HCT116 (cell line): ENCODE data around the gene TWF2. TPM values are rescaled to one million over a fixed set of nuclear protein-coding genes. Genes with fewer than 3 reads are reported as not detected.

ENCODE experiments used
- ATAC-seq: fragments of 200-7000 bp; cut with Tn5 transposase; 2 replicates; pipeline ENCODE4 v1.9.1; 2020; ENCODE audit warnings: mild to moderate bottlenecking, moderate library complexity
- BruUV-seq: library from RNA; stranded (reverse); fragments of 400-500 nt; replicated peaks from 2 replicates; lab custom pipeline; 2021; lab: Mats Ljungman, UMichigan
- CTCF ChIA-PET: fragments of 300-600 bp; sonication (Branson Sonifier 250); formaldehyde crosslinking; loops from one replicate; lab custom pipeline; 2021; ENCODE audit warnings: antibody characterized with exemption; lab: Charles Lee
- POLR2A ChIA-PET: fragments of 300-600, 350-600 bp; sonication (Branson Sonifier 250); formaldehyde crosslinking; loops from one replicate; lab custom pipeline; 2021; ENCODE audit warnings: antibody characterized with exemption; lab: Charles Lee
- RAD21 ChIA-PET, 2 experiments: fragments of 300-600 bp; sonication (Branson Sonifier 250); formaldehyde crosslinking; loops; one replicate each; lab custom pipeline; 2023; ENCODE audit warnings: low total read pairs in 2 of 2; ENCODE audit not compliant: uncharacterized antibody in 2 of 2, unreplicated experiment in 2 of 2, low non-redundant PET in 1 of 2; lab: Charles Lee
- DNase-seq: peaks from one replicate; pipeline ENCODE4 v3.0.0-alpha.2; 2010; ENCODE audit warnings: low read depth, low spot score
- H2AFZ ChIP-seq: fragments of 200-600 bp; shearing (Covaris generic), sonication (generic); 2 replicates; pipeline ENCODE4 v1.6.1; 2017; ENCODE audit warnings: low read depth, mixed run types, mixed read lengths, antibody characterized with exemption, low read length; ENCODE audit not compliant: poor library complexity, severe bottlenecking
- H3K27ac ChIP-seq: 2 replicates; pipeline ENCODE4 v1.5.1; 2012; ENCODE audit warnings: low read depth, low read length
- H3K27me3 ChIP-seq: fragments of 200-600 bp; sonication (generic); 2 replicates; pipeline ENCODE4 v1.6.1; 2016; ENCODE audit warnings: mixed run types, low read length, mixed read lengths; ENCODE audit not compliant: insufficient read depth
- H3K36me3 ChIP-seq, 2 experiments: fragments of 200-500 bp in 1 of 2; fragments of 200-600 bp in 1 of 2; sonication (Bioruptor generic) in 1 of 2; sonication (generic) in 1 of 2; 2 replicates each; pipeline versions ENCODE4 v1.5.1 to v1.6.1; 2014 to 2016; ENCODE audit warnings: low read length in 2 of 2, inconsistent platforms in 1 of 2, mixed read lengths in 1 of 2, mixed run types in 1 of 2; ENCODE audit not compliant: insufficient read depth in 2 of 2, control insufficient read depth in 1 of 2
- H3K4me1 ChIP-seq, 2 experiments: fragments of 200-600 bp in 1 of 2; sonication (generic) in 1 of 2; 2 replicates each; pipeline versions ENCODE4 v1.5.1 to v1.6.1; 2012 to 2017; ENCODE audit warnings: low read length in 2 of 2, inconsistent platforms in 1 of 2, mild to moderate bottlenecking in 1 of 2, mixed read lengths in 1 of 2, mixed run types in 1 of 2, moderate library complexity in 1 of 2; ENCODE audit not compliant: insufficient read depth in 2 of 2, control insufficient read depth in 1 of 2
- H3K4me2 ChIP-seq: fragments of 200-600 bp; sonication (generic); 2 replicates; pipeline ENCODE4 v1.6.1; 2017; ENCODE audit warnings: mixed run types, low read length, mixed read lengths
- H3K4me3 ChIP-seq, 2 experiments: fragments of 200-600 bp in 1 of 2; sonication (generic) in 1 of 2; replicated peaks in 1 of 2; 2 replicates each; pipeline ENCODE4 v1.5.1; 2011 to 2016; ENCODE audit warnings: low read length in 2 of 2, control low read depth in 1 of 2, low read depth in 1 of 2, mild to moderate bottlenecking in 1 of 2, mixed read lengths in 1 of 2, mixed run types in 1 of 2
- H3K79me2 ChIP-seq: fragments of 200-600 bp; sonication (generic); 2 replicates; pipeline ENCODE4 v1.6.1; 2017; ENCODE audit warnings: mild to moderate bottlenecking, mixed run types, low read length, moderate library complexity, mixed read lengths; ENCODE audit not compliant: insufficient read depth
- H3K9ac ChIP-seq: fragments of 200-600 bp; sonication (generic); 2 replicates; pipeline ENCODE4 v1.6.1; 2016; ENCODE audit warnings: low read length, mixed read lengths
- H3K9me2 ChIP-seq: fragments of 200-600 bp; sonication (generic), shearing (Covaris generic); 2 replicates; pipeline ENCODE4 v1.6.1; 2017; ENCODE audit warnings: mixed run types, mild to moderate bottlenecking, moderate library complexity; ENCODE audit not compliant: insufficient read depth
- H3K9me3 ChIP-seq, 2 experiments: fragments of 200-500 bp in 1 of 2; fragments of 200-600 bp in 1 of 2; sonication (Bioruptor generic) in 1 of 2; sonication (generic) in 1 of 2; 2 replicates each; pipeline ENCODE4 v1.6.1; 2014 to 2017; ENCODE audit warnings: low read length in 2 of 2, mixed read lengths in 2 of 2, inconsistent platforms in 1 of 2, low read depth in 1 of 2, mild to moderate bottlenecking in 1 of 2, mixed run types in 1 of 2, moderate library complexity in 1 of 2; ENCODE audit not compliant: control insufficient read depth in 1 of 2, insufficient read depth in 1 of 2
- H4K20me1 ChIP-seq: fragments of 200-600 bp; sonication (generic), shearing (Covaris generic); 2 replicates; pipeline ENCODE4 v1.6.1; 2017; ENCODE audit warnings: mixed run types, mild to moderate bottlenecking, moderate library complexity; ENCODE audit not compliant: insufficient read depth
- CBX3 ChIP-seq: IDR thresholded peaks from 2 replicates; pipeline ENCODE4 v1.6.1; 2012; ENCODE audit warnings: low read depth
- CEBPB ChIP-seq: IDR thresholded peaks from 2 replicates; pipeline ENCODE4 v1.6.1; 2012; ENCODE audit warnings: low read depth
- CTCF ChIP-seq, 3 experiments: fragments of 200-600 bp in 1 of 3; sonication (generic) in 1 of 3; IDR thresholded peaks in 2 of 3; conservative IDR thresholded peaks in 1 of 3; 2 replicates each; pipeline ENCODE4 v1.5.1; 2012 to 2017; ENCODE audit warnings: low read depth in 2 of 3, low read length in 2 of 3, antibody characterized with exemption in 1 of 3, borderline replicate concordance in 1 of 3, control low read depth in 1 of 3, mild to moderate bottlenecking in 1 of 3, mixed read lengths in 1 of 3, mixed run types in 1 of 3, moderate library complexity in 1 of 3; ENCODE audit not compliant: insufficient read depth in 1 of 3
- ELF1 ChIP-seq: IDR thresholded peaks from 2 replicates; pipeline ENCODE4 v1.6.1; 2012; ENCODE audit warnings: low read depth, borderline replicate concordance
- EZH2 ChIP-seq: fragments of 200-600 bp; sonication (generic); IDR thresholded peaks from 2 replicates; pipeline ENCODE4 v1.6.1; 2017; ENCODE audit warnings: antibody characterized with exemption, mixed run types
- MAX ChIP-seq: IDR thresholded peaks from 2 replicates; pipeline ENCODE4 v1.6.1; 2012
- POLR2A ChIP-seq: IDR thresholded peaks from 2 replicates; pipeline ENCODE4 v1.7.0; 2011; ENCODE audit warnings: borderline replicate concordance; ENCODE audit not compliant: insufficient read depth, insufficient read length; ENCODE audit errors: extremely low read depth
- SIN3A ChIP-seq: IDR thresholded peaks from 2 replicates; pipeline ENCODE4 v1.6.1; 2012; ENCODE audit warnings: low read depth
- TCF7L2 ChIP-seq: IDR thresholded peaks from 2 replicates; pipeline ENCODE4 v1.7.0; 2011; ENCODE audit warnings: borderline replicate concordance, inconsistent platforms; ENCODE audit not compliant: insufficient read depth, insufficient read length; ENCODE audit errors: extremely low read depth
- YY1 ChIP-seq: IDR thresholded peaks from 2 replicates; pipeline ENCODE4 v1.6.1; 2011; ENCODE audit warnings: low read length, low read depth, moderate library complexity, mild to moderate bottlenecking; ENCODE audit not compliant: insufficient replicate concordance; ENCODE audit errors: extremely low read depth
- ZFX ChIP-seq: fragments of 450-650 bp; IDR thresholded peaks from 2 replicates; pipeline ENCODE4 v1.6.1; 2017
- ZNF274 ChIP-seq: fragments of 200-500 bp; sonication (Bioruptor generic); IDR thresholded peaks from 2 replicates; pipeline ENCODE4 v1.6.1; 2014; ENCODE audit warnings: mild to moderate bottlenecking, low read depth, low read length, inconsistent platforms
- intact Hi-C: fragments of 100-400 bp; cut with micrococcal nuclease; formaldehyde crosslinking; loops from 2 replicates; pipeline ENCODE4 v1.10.0; 2022
- total RNA-seq: library from RNA; stranded (reverse); gene quantifications from one replicate; pipeline ENCODE4 v1.2.1, GENCODE V29; 2021; ENCODE audit not compliant: unreplicated experiment

TWF2 gene
- total RNA-seq, 1 experiment from 2014 or later, result 100 TPM

- TF ChIP-seq MAX (no peak), CTCF (IDR thresholded peaks at IDR 0.05 in 2 of 3, conservative IDR thresholded peaks at IDR 0.05 in 1 of 3; ENCODE audit: borderline replicate concordance in 1 of 3, insufficient read depth in 1 of 3, low read depth in 2 of 3, low read length in 2 of 3) (no peak), ZFX (no peak), CEBPB (no peak), YY1 (no peak), ZNF274 (no peak)
- TF ChIP-seq, all 23 proteins: peak for 0
These were observed 30.8 kb upstream of the TWF2 start (continued) for GRCh38 chr3:52269776-52270175.

GRCh38 chr3:52268036-52268435 lies 29.1 kb upstream of the TWF2 start:
- no peak overlapping the region for H2AFZ ChIP-seq
- no peak overlapping the region for H3K4me3 ChIP-seq
- ATAC-seq, result no peak

More at GRCh38 chr3:52268036-52268435, 29.1 kb upstream of the TWF2 start:
- H3K36me3 ChIP-seq, result peaks cover 58 to 65% of the 10 kb centered on the region in 2 experiments
- peaks cover 18% of the 10 kb centered on the region; the same call in 1 of the 2 replicates for H4K20me1 ChIP-seq
- intact Hi-C loops, result no loop called here
- TF ChIP-seq POLR2A, result no peak
- no peak for TF ChIP-seq ELF1
- TF ChIP-seq SIN3A, result no peak
- TF ChIP-seq TCF7L2, result no peak
- TF ChIP-seq CBX3, result no peak
- no peak for TF ChIP-seq ZNF274
- TF ChIP-seq EZH2, result no peak
- no peak overlapping the region for H3K27ac ChIP-seq
- no peaks in the 10 kb centered on the region for H3K27me3 ChIP-seq
- POLR2A ChIA-PET, result no interaction called here
- RAD21 ChIA-PET, result no interaction called here
- no peak overlapping the region for H3K9ac ChIP-seq
- no peak overlapping the region for H3K4me2 ChIP-seq
- H3K9me2 ChIP-seq, result no peaks in the 10 kb centered on the region
- CTCF ChIA-PET, result no interaction called here
- H3K4me1 ChIP-seq, result peaks cover 0 to 5% of the 10 kb centered on the region in 2 experiments; a peak in 2 of 4 replicates
- BruUV-seq, result no TSS peak
- DNase-seq, result no peak
- H3K79me2 ChIP-seq, result peaks cover 97% of the 10 kb centered on the region
- no peaks in the 10 kb centered on the region for H3K9me3 ChIP-seq
